ENCODE measurements around the gene ANKS1B.

Gene ANKS1B

GRCh38 chr12:99959549-99960170 is 25.1 kb downstream of the ANKS1B start:
- Mint-ChIP-seq H3K4me3 (no peak overlapping the region), H3K27ac (no peak overlapping the region)

GRCh38 chr12:99957866-99958466 is 26.8 kb downstream of the ANKS1B start:
- Mint-ChIP-seq H3K27ac (no peak overlapping the region), H3K27me3 (ENCODE audit: low read depth) (peaks cover 3% of the 10 kb centered on the region)

More at GRCh38 chr12:99959549-99960170, 25.1 kb downstream of the ANKS1B start:
- Mint-ChIP-seq H3K36me3 (ENCODE audit: low read depth) (no peaks in the 10 kb centered on the region), H3K9me3 (no peaks in the 10 kb centered on the region), H3K27me3 (ENCODE audit: low read depth) (peaks cover 3% of the 10 kb centered on the region), H3K4me1 (peaks cover 8% of the 10 kb centered on the region)
- no peak for TF ChIP-seq CTCF (IDR thresholded peaks at IDR 0.05; ENCODE audit: unreplicated experiment in 3 of 3)

GRCh38 chr12:99954724-99955123 is 30.0 kb downstream of the ANKS1B start:
- no peak for TF ChIP-seq CTCF (IDR thresholded peaks at IDR 0.05; ENCODE audit: unreplicated experiment in 3 of 3)
- H3K27ac Mint-ChIP-seq: no peak overlapping the region
- H3K4me3 Mint-ChIP-seq: no peak overlapping the region
- peaks cover 3% of the 10 kb centered on the region for H3K27me3 Mint-ChIP-seq (ENCODE audit: low read depth)
- H3K36me3 Mint-ChIP-seq (ENCODE audit: low read depth): no peaks in the 10 kb centered on the region
- H3K4me1 Mint-ChIP-seq: no peaks in the 10 kb centered on the region
- H3K9me3 Mint-ChIP-seq: peaks cover 7% of the 10 kb centered on the region

More at GRCh38 chr12:99957866-99958466, 26.8 kb downstream of the ANKS1B start:
- Mint-ChIP-seq H3K36me3 (ENCODE audit: low read depth) (no peaks in the 10 kb centered on the region), H3K9me3 (no peaks in the 10 kb centered on the region), H3K4me1 (peaks cover under 1% of the 10 kb centered on the region), H3K4me3 (no peak overlapping the region)
- no peak for TF ChIP-seq CTCF (IDR thresholded peaks at IDR 0.05; ENCODE audit: unreplicated experiment in 3 of 3)

- Mint-ChIP-seq H3K27me3 (ENCODE audit: low read depth) (peaks cover 3% of the 10 kb centered on the region), H3K9me3 (peaks cover 7% of the 10 kb centered on the region), H3K4me3 (no peak overlapping the region), H3K4me1 (no peaks in the 10 kb centered on the region), H3K36me3 (ENCODE audit: low read depth) (no peaks in the 10 kb centered on the region), H3K27ac (no peak overlapping the region)
- TF ChIP-seq CTCF (IDR thresholded peaks at IDR 0.05; ENCODE audit: unreplicated experiment in 3 of 3): no peak
These were observed 36.4 kb downstream of the ANKS1B start for GRCh38 chr12:99948370-99948769.

GRCh38 chr12:99946131-99946530 is 38.6 kb downstream of the ANKS1B start:
- Mint-ChIP-seq H3K36me3 (ENCODE audit: low read depth) (no peaks in the 10 kb centered on the region), H3K4me1 (no peaks in the 10 kb centered on the region), H3K27me3 (ENCODE audit: low read depth) (peaks cover 3% of the 10 kb centered on the region), H3K9me3 (peaks cover 5% of the 10 kb centered on the region), H3K27ac (no peak overlapping the region), H3K4me3 (no peak overlapping the region)
- no peak for TF ChIP-seq CTCF (IDR thresholded peaks at IDR 0.05; ENCODE audit: unreplicated experiment in 3 of 3)

- no peaks in the 10 kb centered on the region for H3K27me3 Mint-ChIP-seq (ENCODE audit: low read depth)
- peaks cover 3% of the 10 kb centered on the region for H3K9me3 Mint-ChIP-seq
- no peaks in the 10 kb centered on the region for H3K36me3 Mint-ChIP-seq (ENCODE audit: low read depth)
- no peaks in the 10 kb centered on the region for H3K4me1 Mint-ChIP-seq
- no peak overlapping the region for H3K27ac Mint-ChIP-seq
- H3K4me3 Mint-ChIP-seq: no peak overlapping the region
- no peak for TF ChIP-seq CTCF (IDR thresholded peaks at IDR 0.05; ENCODE audit: unreplicated experiment in 3 of 3)
These were observed 49.1 kb downstream of the ANKS1B start for GRCh38 chr12:99935608-99936007.
